HCT116 (cell line): ENCODE measurements around the gene GON4L. TPM values are rescaled to one million over a fixed set of nuclear protein-coding genes. Genes with fewer than 3 reads are reported as not detected.
"Not testable (repeated sequence)": the region's sequence is repeated elsewhere in the genome, so short reads cannot be mapped to it uniquely, and the experiment has no call there.

Source experiments
- ATAC-seq: fragments of 200-7000 bp; cut with Tn5 transposase; 2 replicates; pipeline ENCODE4 v1.9.1; 2020; ENCODE audit warnings: mild to moderate bottlenecking, moderate library complexity
- BruUV-seq: library from RNA; stranded (reverse); fragments of 400-500 nt; replicated peaks from 2 replicates; lab custom pipeline; 2021; lab: Mats Ljungman, UMichigan
- CTCF ChIA-PET: fragments of 300-600 bp; sonication (Branson Sonifier 250); formaldehyde crosslinking; loops from one replicate; lab custom pipeline; 2021; ENCODE audit warnings: antibody characterized with exemption; lab: Charles Lee
- POLR2A ChIA-PET: fragments of 300-600, 350-600 bp; sonication (Branson Sonifier 250); formaldehyde crosslinking; loops from one replicate; lab custom pipeline; 2021; ENCODE audit warnings: antibody characterized with exemption; lab: Charles Lee
- RAD21 ChIA-PET, 2 experiments: fragments of 300-600 bp; sonication (Branson Sonifier 250); formaldehyde crosslinking; loops; one replicate each; lab custom pipeline; 2023; ENCODE audit warnings: low total read pairs in 2 of 2; ENCODE audit not compliant: uncharacterized antibody in 2 of 2, unreplicated experiment in 2 of 2, low non-redundant PET in 1 of 2; lab: Charles Lee
- DNase-seq: peaks from one replicate; pipeline ENCODE4 v3.0.0-alpha.2; 2010; ENCODE audit warnings: low read depth, low spot score
- H2AFZ ChIP-seq: fragments of 200-600 bp; shearing (Covaris generic), sonication (generic); 2 replicates; pipeline ENCODE4 v1.6.1; 2017; ENCODE audit warnings: low read depth, mixed run types, mixed read lengths, antibody characterized with exemption, low read length; ENCODE audit not compliant: poor library complexity, severe bottlenecking
- H3K27ac ChIP-seq: 2 replicates; pipeline ENCODE4 v1.5.1; 2012; ENCODE audit warnings: low read depth, low read length
- H3K27me3 ChIP-seq: fragments of 200-600 bp; sonication (generic); 2 replicates; pipeline ENCODE4 v1.6.1; 2016; ENCODE audit warnings: mixed run types, low read length, mixed read lengths; ENCODE audit not compliant: insufficient read depth
- H3K36me3 ChIP-seq, 2 experiments: fragments of 200-500 bp in 1 of 2; fragments of 200-600 bp in 1 of 2; sonication (Bioruptor generic) in 1 of 2; sonication (generic) in 1 of 2; 2 replicates each; pipeline versions ENCODE4 v1.5.1 to v1.6.1; 2014 to 2016; ENCODE audit warnings: low read length in 2 of 2, inconsistent platforms in 1 of 2, mixed read lengths in 1 of 2, mixed run types in 1 of 2; ENCODE audit not compliant: insufficient read depth in 2 of 2, control insufficient read depth in 1 of 2
- H3K4me1 ChIP-seq, 2 experiments: fragments of 200-600 bp in 1 of 2; sonication (generic) in 1 of 2; 2 replicates each; pipeline versions ENCODE4 v1.5.1 to v1.6.1; 2012 to 2017; ENCODE audit warnings: low read length in 2 of 2, inconsistent platforms in 1 of 2, mild to moderate bottlenecking in 1 of 2, mixed read lengths in 1 of 2, mixed run types in 1 of 2, moderate library complexity in 1 of 2; ENCODE audit not compliant: insufficient read depth in 2 of 2, control insufficient read depth in 1 of 2
- H3K4me2 ChIP-seq: fragments of 200-600 bp; sonication (generic); 2 replicates; pipeline ENCODE4 v1.6.1; 2017; ENCODE audit warnings: mixed run types, low read length, mixed read lengths
- H3K4me3 ChIP-seq, 2 experiments: fragments of 200-600 bp in 1 of 2; sonication (generic) in 1 of 2; replicated peaks in 1 of 2; 2 replicates each; pipeline ENCODE4 v1.5.1; 2011 to 2016; ENCODE audit warnings: low read length in 2 of 2, control low read depth in 1 of 2, low read depth in 1 of 2, mild to moderate bottlenecking in 1 of 2, mixed read lengths in 1 of 2, mixed run types in 1 of 2
- H3K79me2 ChIP-seq: fragments of 200-600 bp; sonication (generic); 2 replicates; pipeline ENCODE4 v1.6.1; 2017; ENCODE audit warnings: mild to moderate bottlenecking, mixed run types, low read length, moderate library complexity, mixed read lengths; ENCODE audit not compliant: insufficient read depth
- H3K9ac ChIP-seq: fragments of 200-600 bp; sonication (generic); 2 replicates; pipeline ENCODE4 v1.6.1; 2016; ENCODE audit warnings: low read length, mixed read lengths
- H3K9me2 ChIP-seq: fragments of 200-600 bp; sonication (generic), shearing (Covaris generic); 2 replicates; pipeline ENCODE4 v1.6.1; 2017; ENCODE audit warnings: mixed run types, mild to moderate bottlenecking, moderate library complexity; ENCODE audit not compliant: insufficient read depth
- H3K9me3 ChIP-seq, 2 experiments: fragments of 200-500 bp in 1 of 2; fragments of 200-600 bp in 1 of 2; sonication (Bioruptor generic) in 1 of 2; sonication (generic) in 1 of 2; 2 replicates each; pipeline ENCODE4 v1.6.1; 2014 to 2017; ENCODE audit warnings: low read length in 2 of 2, mixed read lengths in 2 of 2, inconsistent platforms in 1 of 2, low read depth in 1 of 2, mild to moderate bottlenecking in 1 of 2, mixed run types in 1 of 2, moderate library complexity in 1 of 2; ENCODE audit not compliant: control insufficient read depth in 1 of 2, insufficient read depth in 1 of 2
- H4K20me1 ChIP-seq: fragments of 200-600 bp; sonication (generic), shearing (Covaris generic); 2 replicates; pipeline ENCODE4 v1.6.1; 2017; ENCODE audit warnings: mixed run types, mild to moderate bottlenecking, moderate library complexity; ENCODE audit not compliant: insufficient read depth
- FOSL1 ChIP-seq: IDR thresholded peaks from 2 replicates; pipeline ENCODE4 v1.6.1; 2012; ENCODE audit warnings: low read depth
- JUND ChIP-seq: IDR thresholded peaks from 2 replicates; pipeline ENCODE4 v1.6.1; 2012
- RAD21 ChIP-seq: IDR thresholded peaks from 2 replicates; pipeline ENCODE4 v1.6.1; 2012; ENCODE audit warnings: low read depth, mild to moderate bottlenecking
- intact Hi-C: fragments of 100-400 bp; cut with micrococcal nuclease; formaldehyde crosslinking; loops from 2 replicates; pipeline ENCODE4 v1.10.0; 2022
- total RNA-seq: library from RNA; stranded (reverse); gene quantifications from one replicate; pipeline ENCODE4 v1.2.1, GENCODE V29; 2021; ENCODE audit not compliant: unreplicated experiment

The GON4L gene
- total RNA-seq, 1 experiment from 2014 or later, result 40.8 TPM

DNA sequence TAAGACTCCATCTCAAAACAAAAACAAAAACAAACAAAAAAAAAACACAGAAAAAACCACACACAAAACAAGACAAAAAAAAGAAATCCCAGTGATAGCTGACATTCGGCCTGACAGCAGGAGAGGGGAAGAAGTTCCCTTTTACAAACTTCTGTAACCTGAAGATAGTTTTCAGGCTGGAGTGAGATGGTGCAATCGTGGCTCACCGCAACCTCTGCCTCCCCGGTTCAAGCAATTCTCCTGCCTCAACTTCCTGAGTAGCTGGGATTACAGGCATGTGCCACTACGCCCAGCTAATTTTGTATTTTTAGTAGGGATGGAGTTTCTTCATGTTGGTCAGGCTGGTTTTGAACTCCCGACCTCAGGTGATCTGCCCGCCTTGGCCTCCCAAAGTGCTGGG is 93.0 kb downstream of the GON4L start:
- H3K4me2 ChIP-seq, H3K9ac ChIP-seq, BruUV-seq: not testable (repeated sequence)

DNA sequence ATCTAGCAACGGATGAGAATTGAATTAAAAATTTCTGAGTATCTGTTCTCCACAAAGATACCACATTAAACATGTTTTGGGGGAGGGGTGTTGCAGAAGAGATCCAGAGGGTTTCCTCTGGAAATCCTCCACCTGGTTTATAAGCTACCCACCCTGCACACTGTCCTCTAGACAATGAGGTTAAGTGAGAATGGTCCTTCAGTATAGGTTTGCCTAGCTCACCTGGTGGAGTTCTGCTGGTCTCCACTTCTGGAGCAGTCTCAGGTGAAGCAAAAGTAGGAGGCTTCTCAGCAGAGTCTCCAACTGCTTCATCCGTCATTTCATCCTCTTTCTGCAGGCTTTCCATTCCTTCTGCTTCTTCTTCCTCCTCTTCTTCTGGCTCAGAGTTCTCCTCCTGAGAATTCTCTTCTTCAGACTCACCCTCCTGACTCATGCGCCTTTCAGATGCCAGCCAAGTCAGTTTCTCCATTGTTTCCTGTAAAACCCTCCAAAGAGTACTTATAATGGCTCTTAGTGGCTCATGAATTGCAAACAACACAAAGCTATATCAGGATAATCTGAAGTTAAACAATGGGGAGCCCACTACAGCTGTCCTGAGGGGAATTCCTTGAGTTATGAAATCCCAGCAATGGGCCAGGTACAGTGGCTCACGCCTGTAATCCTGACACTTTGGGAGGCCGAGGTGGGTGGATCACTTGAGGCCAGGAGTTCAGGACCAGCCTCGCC is 93.8 kb downstream of the GON4L start:
- intact Hi-C loops, H4K20me1 ChIP-seq, POLR2A ChIA-PET, H2AFZ ChIP-seq, H3K27ac ChIP-seq, H3K9me3 ChIP-seq, H3K79me2 ChIP-seq, H3K4me3 ChIP-seq, H3K4me1 ChIP-seq, CTCF ChIA-PET, RAD21 ChIA-PET, H3K9ac ChIP-seq, BruUV-seq, H3K27me3 ChIP-seq, H3K9me2 ChIP-seq: not testable (repeated sequence)
- DNase-seq, result peak; percentile 51
- peaks cover 22 to 37% of the 10 kb centered on the region in 2 experiments for H3K36me3 ChIP-seq
- peak; percentile 68 for ATAC-seq
- 0 out of 2 replicates have a peak overlapping the region, but pooled peaks have one; percentile 7 for H3K4me2 ChIP-seq
- TF ChIP-seq JUND, result peak; percentile 22; the same call in 1 of the 2 replicates
- peak; percentile 49; the same call in 1 of the 2 replicates for TF ChIP-seq FOSL1
- 0 out of 2 replicates have a peak, but pooled peaks have one; percentile 20 for TF ChIP-seq RAD21

More for the DNA sequence above, 93.0 kb downstream of the GON4L start:
- POLR2A ChIA-PET, H4K20me1 ChIP-seq, RAD21 ChIA-PET, H2AFZ ChIP-seq, DNase-seq, H3K27me3 ChIP-seq, H3K4me1 ChIP-seq, H3K27ac ChIP-seq, intact Hi-C loops, ATAC-seq, H3K9me2 ChIP-seq, H3K79me2 ChIP-seq, H3K4me3 ChIP-seq, H3K9me3 ChIP-seq, CTCF ChIA-PET: not testable (repeated sequence)
- peaks cover 24 to 42% of the 10 kb centered on the region in 2 experiments for H3K36me3 ChIP-seq
